AG04449 (cell line): ENCODE data around the gene NEXN.

Experiments used
- CTCF ChIA-PET: fragments of 350-600 bp; formaldehyde crosslinking; extraction: SDS; loops from one replicate; lab custom pipeline; 2021; ENCODE audit warnings: antibody characterized with exemption; lab: Yijun Ruan, JAX
- POLR2A ChIA-PET: fragments of 400-600, 350-600 bp; formaldehyde crosslinking; extraction: SDS; loops from one replicate; lab custom pipeline; 2020; ENCODE audit warnings: antibody characterized with exemption, inconsistent platforms; lab: Yijun Ruan, JAX
- DNase-seq: peaks from one replicate; pipeline ENCODE4 v3.0.0-alpha.2; 2010; ENCODE audit warnings: low read depth, low spot score
- H3K4me3 ChIP-seq: 2 replicates; pipeline ENCODE4 v1.5.1; 2011; ENCODE audit warnings: low read depth, mild to moderate bottlenecking, control low read depth, low read length
- CTCF ChIP-seq: IDR thresholded peaks from one replicate; pipeline ENCODE4 v1.5.1; 2011; ENCODE audit warnings: mild to moderate bottlenecking, moderate library complexity, low read length, control low read depth, inconsistent platforms; ENCODE audit not compliant: insufficient read depth; ENCODE audit errors: missing control alignments

Gene NEXN

GRCh38 chr1:77989744-77990143 is 101.3 kb downstream of the NEXN start:
- POLR2A ChIA-PET = interaction anchor here (1.8 kb wide), 1 partner anchor 11 kb away, joined by 5 read pairs; the partner anchor contains the start of gene FUBP1
- CTCF ChIA-PET = interaction anchor here (1.2 to 1.6 kb wide), 2 partner anchors 9 to 10 kb away, joined by 4 to 5 read pairs; no protein-coding TSS in a partner anchor
- no peak for TF ChIP-seq CTCF
- no peak for DNase-seq
- H3K4me3 ChIP-seq = no peak overlapping the region

GRCh38 chr1:77990629-77991204 is 102.3 kb downstream of the NEXN start:
- ChIA-PET POLR2A (interaction anchor here (1.8 kb wide), 1 partner anchor 12 kb away, joined by 5 read pairs; the partner anchor contains the start of gene FUBP1), CTCF (interaction anchor here (0.8 to 1.7 kb wide), 5 partner anchors 9 to 124 kb away, joined by 3 to 6 read pairs (median 4); no protein-coding TSS in a partner anchor)
- no peak for DNase-seq
- no peak overlapping the region for H3K4me3 ChIP-seq
- TF ChIP-seq CTCF = no peak

- DNase-seq = no peak
- no peak overlapping the region for H3K4me3 ChIP-seq
- TF ChIP-seq CTCF = no peak
- CTCF ChIA-PET = interaction anchor here (0.8 to 1.7 kb wide), 3 partner anchors 11 to 123 kb away, joined by 3 to 6 read pairs (median 4); no protein-coding TSS in a partner anchor
- POLR2A ChIA-PET = no interaction called here
Observed at GRCh38 chr1:77991638-77992037, 103.2 kb downstream of the NEXN start.
